ENCODE results near the gene SERPINA5. TPM values are rescaled to one million over a fixed set of nuclear protein-coding genes. Genes with fewer than 3 reads are reported as not detected.

SERPINA5 gene
- total RNA-seq, 1 experiment from 2014 or later: 0.35 TPM

- Mint-ChIP-seq H3K4me1 (ENCODE audit: insufficient read depth, unreplicated experiment) (peaks cover 6% of the 10 kb centered on the region), H3K36me3 (ENCODE audit: insufficient read depth, unreplicated experiment) (peaks cover 2% of the 10 kb centered on the region), H3K27ac (ENCODE audit: low read depth, unreplicated experiment) (no peak overlapping the region), H3K9me3 (ENCODE audit: unreplicated experiment) (no peaks in the 10 kb centered on the region), H3K27me3 (ENCODE audit: insufficient read depth, unreplicated experiment) (no peaks in the 10 kb centered on the region), H3K4me3 (ENCODE audit: unreplicated experiment) (no peak overlapping the region)
- POLR2A ChIA-PET: interaction anchor here (1.7 kb wide), 1 partner anchor 14 kb away, joined by 3 read pairs; no protein-coding TSS in a partner anchor
- CTCF ChIA-PET: interaction anchor here (1.1 to 1.3 kb wide), 2 partner anchors 27 to 153 kb away, joined by 3 read pairs; partner anchors contain the start of gene SERPINA3
- intact Hi-C loops (cut with micrococcal nuclease): no loop called here
- BruUV-seq (replicated peaks): no TSS peak
- no peak for DNase-seq (ENCODE audit: unreplicated experiment)
- no peak for TF ChIP-seq CTCF (IDR thresholded peaks at IDR 0.05; ENCODE audit: unreplicated experiment)
These were observed 58.0 kb downstream of the SERPINA5 start for GRCh38 chr14:94638961-94639817.

- ChIA-PET POLR2A (no interaction called here), CTCF (interaction anchor here (0.6 kb wide), 2 partner anchors 13 to 49 kb away, joined by 3 to 4 read pairs; no protein-coding TSS in a partner anchor)
- TF ChIP-seq CTCF (IDR thresholded peaks at IDR 0.05; ENCODE audit: unreplicated experiment): no peak
- peak; percentile 39 for DNase-seq (ENCODE audit: unreplicated experiment)
- Mint-ChIP-seq H3K27ac (ENCODE audit: low read depth, unreplicated experiment) (no peak overlapping the region), H3K4me3 (ENCODE audit: unreplicated experiment) (no peak overlapping the region), H3K9me3 (ENCODE audit: unreplicated experiment) (peaks cover 6% of the 10 kb centered on the region), H3K27me3 (ENCODE audit: insufficient read depth, unreplicated experiment) (no peaks in the 10 kb centered on the region), H3K36me3 (ENCODE audit: insufficient read depth, unreplicated experiment) (peaks cover 7% of the 10 kb centered on the region), H3K4me1 (ENCODE audit: insufficient read depth, unreplicated experiment) (peaks cover 7% of the 10 kb centered on the region)
- intact Hi-C loops (cut with micrococcal nuclease): no loop called here
- BruUV-seq (replicated peaks): no TSS peak
These were observed 59.8 kb downstream of the SERPINA5 start for GRCh38 chr14:94640721-94641631.

- Mint-ChIP-seq H3K9me3 (ENCODE audit: unreplicated experiment) (peaks cover 10% of the 10 kb centered on the region), H3K27me3 (ENCODE audit: insufficient read depth, unreplicated experiment) (no peaks in the 10 kb centered on the region), H3K4me3 (ENCODE audit: unreplicated experiment) (no peak overlapping the region), H3K36me3 (ENCODE audit: insufficient read depth, unreplicated experiment) (peaks cover 7% of the 10 kb centered on the region), H3K27ac (ENCODE audit: low read depth, unreplicated experiment) (no peak overlapping the region), H3K4me1 (ENCODE audit: insufficient read depth, unreplicated experiment) (peaks cover 10% of the 10 kb centered on the region)
- no TSS peak for BruUV-seq (replicated peaks)
- intact Hi-C loops (cut with micrococcal nuclease): no loop called here
- ChIA-PET POLR2A (no interaction called here), CTCF (interaction anchor here (0.6 kb wide), 1 partner anchor 48 kb away, joined by 4 read pairs; no protein-coding TSS in a partner anchor)
- DNase-seq (ENCODE audit: unreplicated experiment): no peak
- no peak for TF ChIP-seq CTCF (IDR thresholded peaks at IDR 0.05; ENCODE audit: unreplicated experiment)
These were observed 60.4 kb downstream of the SERPINA5 start for GRCh38 chr14:94641632-94641955.

Other genes with a start within 250 kb of the SERPINA5 start
- gene SERPINA2, start 214.7 kb upstream of the SERPINA5 start, total RNA-seq (2022): not detected in 2 replicates
- gene SERPINA1, start 192.8 kb upstream of the SERPINA5 start, total RNA-seq (2022): 38.1 and 42.5 TPM in 2 replicates
- gene SERPINA11, start 128.6 kb upstream of the SERPINA5 start, total RNA-seq (2022): not detected in 2 replicates
- not detected in 2 replicates for gene SERPINA9, start 105.2 kb upstream of the SERPINA5 start, total RNA-seq (2022)
- not detected in 2 replicates for gene SERPINA12, start 72.0 kb upstream of the SERPINA5 start, total RNA-seq (2022)
- not detected in 2 replicates for gene SERPINA4, start 20.0 kb upstream of the SERPINA5 start, total RNA-seq (2022)
- 44.5 and 54.5 TPM in 2 replicates for gene SERPINA3, start 31.0 kb downstream of the SERPINA5 start, total RNA-seq (2022)
- gene GSC, start 188.7 kb downstream of the SERPINA5 start, total RNA-seq (2022): not detected in 2 replicates